ENCODE measurements around the gene MIS18BP1.

DNA sequence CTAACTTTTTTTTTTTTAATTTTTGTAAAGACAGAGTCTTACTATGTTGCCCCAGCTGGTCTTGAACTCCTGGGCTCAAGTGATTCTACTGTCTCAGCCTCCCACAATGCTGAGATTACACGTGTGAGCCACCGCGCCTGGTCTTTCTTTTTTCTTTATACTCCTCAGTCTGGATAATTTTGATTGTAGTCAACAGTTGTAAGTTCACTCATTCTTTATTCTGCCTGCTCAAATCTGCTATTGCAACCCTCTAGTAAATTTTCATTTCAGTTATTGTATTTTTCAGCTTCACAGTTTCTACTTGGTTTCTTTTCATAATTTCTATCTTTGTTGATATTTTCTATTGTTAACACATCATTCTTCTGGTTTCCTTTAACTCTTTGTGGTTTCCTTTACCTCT, 5.8 kb upstream of the MIS18BP1 start:
- TF ChIP-seq, protein P1, sequence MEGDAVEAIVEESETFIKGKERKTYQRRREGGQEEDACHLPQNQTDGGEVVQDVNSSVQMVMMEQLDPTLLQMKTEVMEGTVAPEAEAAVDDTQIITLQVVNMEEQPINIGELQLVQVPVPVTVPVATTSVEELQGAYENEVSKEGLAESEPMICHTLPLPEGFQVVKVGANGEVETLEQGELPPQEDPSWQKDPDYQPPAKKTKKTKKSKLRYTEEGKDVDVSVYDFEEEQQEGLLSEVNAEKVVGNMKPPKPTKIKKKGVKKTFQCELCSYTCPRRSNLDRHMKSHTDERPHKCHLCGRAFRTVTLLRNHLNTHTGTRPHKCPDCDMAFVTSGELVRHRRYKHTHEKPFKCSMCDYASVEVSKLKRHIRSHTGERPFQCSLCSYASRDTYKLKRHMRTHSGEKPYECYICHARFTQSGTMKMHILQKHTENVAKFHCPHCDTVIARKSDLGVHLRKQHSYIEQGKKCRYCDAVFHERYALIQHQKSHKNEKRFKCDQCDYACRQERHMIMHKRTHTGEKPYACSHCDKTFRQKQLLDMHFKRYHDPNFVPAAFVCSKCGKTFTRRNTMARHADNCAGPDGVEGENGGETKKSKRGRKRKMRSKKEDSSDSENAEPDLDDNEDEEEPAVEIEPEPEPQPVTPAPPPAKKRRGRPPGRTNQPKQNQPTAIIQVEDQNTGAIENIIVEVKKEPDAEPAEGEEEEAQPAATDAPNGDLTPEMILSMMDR (conservative IDR thresholded peaks at IDR 0.05; ENCODE audit: low read depth in 2 of 2) = no peak
- TF ChIP-seq POLR2AphosphoS5 (IDR thresholded peaks at IDR 0.05; ENCODE audit: low read depth) (no peak), EZH2 (IDR thresholded peaks at IDR 0.05; ENCODE audit: low read depth, unreplicated experiment) (no peak)

Measured in GM23338 (cell line).